Measurements from ENCODE around the gene TCF4.

- TF ChIP-seq POLR2AphosphoS5 (IDR thresholded peaks at IDR 0.05; ENCODE audit: low read depth, low read length) (no peak), SIN3A (IDR thresholded peaks at IDR 0.05; ENCODE audit: borderline replicate concordance, insufficient read depth, low read depth, low read length) (no peak)
- TF ChIP-seq, protein P1, sequence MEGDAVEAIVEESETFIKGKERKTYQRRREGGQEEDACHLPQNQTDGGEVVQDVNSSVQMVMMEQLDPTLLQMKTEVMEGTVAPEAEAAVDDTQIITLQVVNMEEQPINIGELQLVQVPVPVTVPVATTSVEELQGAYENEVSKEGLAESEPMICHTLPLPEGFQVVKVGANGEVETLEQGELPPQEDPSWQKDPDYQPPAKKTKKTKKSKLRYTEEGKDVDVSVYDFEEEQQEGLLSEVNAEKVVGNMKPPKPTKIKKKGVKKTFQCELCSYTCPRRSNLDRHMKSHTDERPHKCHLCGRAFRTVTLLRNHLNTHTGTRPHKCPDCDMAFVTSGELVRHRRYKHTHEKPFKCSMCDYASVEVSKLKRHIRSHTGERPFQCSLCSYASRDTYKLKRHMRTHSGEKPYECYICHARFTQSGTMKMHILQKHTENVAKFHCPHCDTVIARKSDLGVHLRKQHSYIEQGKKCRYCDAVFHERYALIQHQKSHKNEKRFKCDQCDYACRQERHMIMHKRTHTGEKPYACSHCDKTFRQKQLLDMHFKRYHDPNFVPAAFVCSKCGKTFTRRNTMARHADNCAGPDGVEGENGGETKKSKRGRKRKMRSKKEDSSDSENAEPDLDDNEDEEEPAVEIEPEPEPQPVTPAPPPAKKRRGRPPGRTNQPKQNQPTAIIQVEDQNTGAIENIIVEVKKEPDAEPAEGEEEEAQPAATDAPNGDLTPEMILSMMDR (IDR thresholded peaks at IDR 0.05): no peak
These were observed 140.9 kb downstream of the TCF4 start for GRCh38 chr18:55446996-55447671.

Data from Panc1 (cell line).